CD4-positive, alpha-beta T cell treated with Interleukin-4 for 1 hour (primary cell): Measurements from ENCODE around the gene OLFML2B.

Source experiments
- DNase-seq, 2 donors: peaks; one replicate each; pipeline ENCODE4 v3.0.0-alpha.2; 2020 to 2022

OLFML2B gene

GRCh38 chr1:162004441-162004950, 19.2 kb downstream of the OLFML2B start:
- no peak for DNase-seq

- DNase-seq, result peak in 1 of 2 donors; percentile 28
These were observed 19.8 kb downstream of the OLFML2B start for GRCh38 chr1:162003830-162004215.

GRCh38 chr1:162003061-162003829, 20.4 kb downstream of the OLFML2B start:
- DNase-seq, result no peak

GRCh38 chr1:162000053-162000420, 23.6 kb downstream of the OLFML2B start:
- DNase-seq, result no peak

GRCh38 chr1:161999301-162000052, 24.2 kb downstream of the OLFML2B start:
- DNase-seq, result no peak

GRCh38 chr1:161998811-161999210, 24.9 kb downstream of the OLFML2B start:
- DNase-seq, result no peak

GRCh38 chr1:161997152-161997551, 26.5 kb downstream of the OLFML2B start:
- no peak for DNase-seq

- no peak for DNase-seq
These were observed 29.4 kb downstream of the OLFML2B start for GRCh38 chr1:161994175-161994668.

- no peak for DNase-seq
These were observed 30.1 kb downstream of the OLFML2B start for GRCh38 chr1:161993576-161993975.

GRCh38 chr1:161989786-161990185, 33.9 kb downstream of the OLFML2B start:
- DNase-seq, result no peak

GRCh38 chr1:161989108-161989507, 34.6 kb downstream of the OLFML2B start:
- DNase-seq, result no peak

GRCh38 chr1:161988413-161988812, 35.3 kb downstream of the OLFML2B start:
- no peak for DNase-seq

- DNase-seq, result no peak
These were observed 35.8 kb downstream of the OLFML2B start for GRCh38 chr1:161987872-161988271.

GRCh38 chr1:161987303-161987702, 36.4 kb downstream of the OLFML2B start:
- DNase-seq, result no peak

GRCh38 chr1:161986328-161986727, 37.3 kb downstream of the OLFML2B start:
- DNase-seq, result no peak

- DNase-seq, result no peak
These were observed 38.3 kb downstream of the OLFML2B start for GRCh38 chr1:161985301-161985822.

- DNase-seq, result no peak
These were observed 39.9 kb downstream of the OLFML2B start for GRCh38 chr1:161983725-161984124.

- DNase-seq, result no peak
These were observed 40.8 kb downstream of the OLFML2B start for GRCh38 chr1:161982917-161983316.

GRCh38 chr1:161982507-161982895, 41.2 kb downstream of the OLFML2B start:
- DNase-seq, result no peak

GRCh38 chr1:161981735-161982506, 41.7 kb downstream of the OLFML2B start:
- DNase-seq, result no peak

- DNase-seq, result no peak
These were observed 42.5 kb downstream of the OLFML2B start for GRCh38 chr1:161981126-161981525.

- no peak for DNase-seq
These were observed 45.5 kb downstream of the OLFML2B start for GRCh38 chr1:161978011-161978790.
